ENCODE results near the gene AGRN.
"Not testable (repeated sequence)": the region's sequence is repeated elsewhere in the genome, so short reads cannot be mapped to it uniquely, and the experiment has no call there.

Gene AGRN

DNA sequence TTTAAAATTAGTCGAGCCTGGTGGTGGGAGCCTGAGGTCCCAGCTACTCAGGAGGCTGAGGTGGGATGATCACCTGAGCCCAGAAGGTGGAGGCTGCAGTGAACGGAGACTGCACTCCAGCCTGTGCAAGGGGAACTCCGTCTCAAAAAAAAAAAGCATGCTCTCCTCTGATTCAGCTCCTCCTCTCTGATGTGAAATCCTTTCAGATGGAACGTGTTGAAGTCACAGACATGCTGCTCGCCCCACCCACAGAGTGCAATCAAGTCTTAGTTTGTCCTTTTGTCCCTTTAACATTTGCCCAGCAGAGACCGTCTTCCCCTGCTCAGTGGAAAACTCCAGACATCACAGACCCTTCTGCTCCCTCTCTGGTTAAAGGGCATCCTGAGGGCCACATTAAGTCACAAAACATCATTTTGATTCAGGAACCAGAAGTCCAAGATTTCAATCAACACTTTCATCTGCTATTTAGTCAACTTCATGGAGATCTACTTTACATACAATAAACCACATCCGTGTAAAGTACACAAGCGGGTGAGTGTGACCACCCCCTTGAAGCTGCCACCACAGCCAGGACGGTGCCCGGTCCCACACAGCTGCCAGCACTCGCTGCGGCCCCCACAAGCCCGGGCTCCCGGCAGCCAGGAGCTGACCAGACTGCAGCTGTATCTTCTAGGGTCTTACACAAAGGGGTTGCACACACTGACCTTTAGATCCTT is 73.1 kb downstream of the AGRN start:
- H3K27me3 ChIP-seq (replicated peaks; ENCODE audit: control insufficient read depth, insufficient read depth, low read length), result no peaks in the 10 kb centered on the region
- no peak for DNase-seq (ENCODE audit: extremely low read depth, insufficient read length)
- H3K4me3 ChIP-seq (replicated peaks; ENCODE audit: low read depth, low read length), result no peak overlapping the region
- H3K36me3 ChIP-seq (ENCODE audit: control insufficient read depth, insufficient read depth, low read length), result 0 out of 2 replicates have a peak, but pooled peaks cover 2% of the 10 kb centered on the region
- TF ChIP-seq, protein P1, sequence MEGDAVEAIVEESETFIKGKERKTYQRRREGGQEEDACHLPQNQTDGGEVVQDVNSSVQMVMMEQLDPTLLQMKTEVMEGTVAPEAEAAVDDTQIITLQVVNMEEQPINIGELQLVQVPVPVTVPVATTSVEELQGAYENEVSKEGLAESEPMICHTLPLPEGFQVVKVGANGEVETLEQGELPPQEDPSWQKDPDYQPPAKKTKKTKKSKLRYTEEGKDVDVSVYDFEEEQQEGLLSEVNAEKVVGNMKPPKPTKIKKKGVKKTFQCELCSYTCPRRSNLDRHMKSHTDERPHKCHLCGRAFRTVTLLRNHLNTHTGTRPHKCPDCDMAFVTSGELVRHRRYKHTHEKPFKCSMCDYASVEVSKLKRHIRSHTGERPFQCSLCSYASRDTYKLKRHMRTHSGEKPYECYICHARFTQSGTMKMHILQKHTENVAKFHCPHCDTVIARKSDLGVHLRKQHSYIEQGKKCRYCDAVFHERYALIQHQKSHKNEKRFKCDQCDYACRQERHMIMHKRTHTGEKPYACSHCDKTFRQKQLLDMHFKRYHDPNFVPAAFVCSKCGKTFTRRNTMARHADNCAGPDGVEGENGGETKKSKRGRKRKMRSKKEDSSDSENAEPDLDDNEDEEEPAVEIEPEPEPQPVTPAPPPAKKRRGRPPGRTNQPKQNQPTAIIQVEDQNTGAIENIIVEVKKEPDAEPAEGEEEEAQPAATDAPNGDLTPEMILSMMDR (IDR thresholded peaks at IDR 0.05; ENCODE audit: insufficient read depth, low read length, poor library complexity, severe bottlenecking), result no peak

DNA sequence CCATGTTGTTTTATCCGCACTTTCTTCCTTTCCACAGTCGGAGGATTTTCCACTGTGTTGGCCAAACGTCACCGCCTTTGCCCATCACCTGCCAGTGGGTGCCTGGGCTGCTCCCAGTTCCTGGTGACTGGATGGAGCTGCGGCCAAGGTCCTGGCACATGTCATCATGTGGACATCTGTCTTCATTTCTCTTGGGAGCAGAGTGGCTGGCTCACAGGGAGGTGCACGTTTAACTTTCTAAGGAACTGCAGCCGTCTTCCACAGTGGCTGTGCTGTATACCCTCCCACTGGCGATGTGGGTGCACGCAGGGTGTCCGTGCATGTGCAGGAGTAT is 73.7 kb downstream of the AGRN start:
- H3K27me3 ChIP-seq (replicated peaks; ENCODE audit: control insufficient read depth, insufficient read depth, low read length), result no peaks in the 10 kb centered on the region
- TF ChIP-seq, protein P1 (IDR thresholded peaks at IDR 0.05; ENCODE audit: insufficient read depth, low read length, poor library complexity, severe bottlenecking), result no peak
- H3K36me3 ChIP-seq (ENCODE audit: control insufficient read depth, insufficient read depth, low read length), result 0 out of 2 replicates have a peak, but pooled peaks cover 2% of the 10 kb centered on the region
- DNase-seq (ENCODE audit: extremely low read depth, insufficient read length), result no peak
- no peak overlapping the region for H3K4me3 ChIP-seq (replicated peaks; ENCODE audit: low read depth, low read length)

DNA sequence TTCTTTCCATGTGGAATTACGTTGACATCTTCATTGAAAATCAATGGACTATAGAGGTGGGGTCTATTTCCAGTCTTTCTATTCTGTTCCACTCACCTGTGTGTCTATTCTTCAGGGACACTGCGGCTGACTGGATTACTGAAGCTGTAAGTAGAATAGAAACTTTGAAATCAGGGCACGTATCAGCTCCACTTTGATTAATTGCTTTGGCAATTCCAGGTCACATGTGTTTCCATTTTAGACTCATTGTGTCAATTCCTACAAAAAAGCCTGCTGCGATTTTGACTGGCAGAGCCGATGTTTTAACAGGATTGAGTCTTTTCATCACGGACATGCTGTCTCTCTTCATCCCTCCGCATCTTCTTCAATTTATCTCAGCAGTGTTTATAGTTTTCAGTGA is 75.1 kb downstream of the AGRN start:
- H3K27me3 ChIP-seq (replicated peaks; ENCODE audit: control insufficient read depth, insufficient read depth, low read length), result no peaks in the 10 kb centered on the region
- 0 out of 2 replicates have a peak, but pooled peaks cover 2% of the 10 kb centered on the region for H3K36me3 ChIP-seq (ENCODE audit: control insufficient read depth, insufficient read depth, low read length)
- TF ChIP-seq, protein P1 (IDR thresholded peaks at IDR 0.05; ENCODE audit: insufficient read depth, low read length, poor library complexity, severe bottlenecking), result no peak
- DNase-seq (ENCODE audit: extremely low read depth, insufficient read length), result no peak
- no peak overlapping the region for H3K4me3 ChIP-seq (replicated peaks; ENCODE audit: low read depth, low read length)

DNA sequence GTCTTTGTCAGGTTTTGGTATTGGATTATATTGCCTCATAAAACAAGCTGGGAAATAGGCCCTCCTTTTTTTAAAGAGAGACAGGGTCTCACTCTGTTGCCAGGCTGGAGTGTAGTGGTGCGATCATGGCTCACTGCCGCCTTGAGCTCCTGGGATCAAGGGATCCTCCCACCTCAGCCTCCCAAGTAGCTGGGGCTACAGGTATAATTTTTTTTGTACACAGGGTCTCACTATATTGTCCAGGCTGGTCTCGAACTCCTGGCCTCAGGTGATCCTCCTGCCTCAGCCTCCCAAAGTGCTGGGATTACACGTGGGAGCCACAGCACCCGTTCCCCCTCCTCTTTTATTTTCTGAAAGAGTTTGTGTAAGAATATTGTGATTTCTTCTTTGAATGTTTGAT is 76.2 kb downstream of the AGRN start:
- DNase-seq (ENCODE audit: extremely low read depth, insufficient read length), result not testable (repeated sequence)

DNA sequence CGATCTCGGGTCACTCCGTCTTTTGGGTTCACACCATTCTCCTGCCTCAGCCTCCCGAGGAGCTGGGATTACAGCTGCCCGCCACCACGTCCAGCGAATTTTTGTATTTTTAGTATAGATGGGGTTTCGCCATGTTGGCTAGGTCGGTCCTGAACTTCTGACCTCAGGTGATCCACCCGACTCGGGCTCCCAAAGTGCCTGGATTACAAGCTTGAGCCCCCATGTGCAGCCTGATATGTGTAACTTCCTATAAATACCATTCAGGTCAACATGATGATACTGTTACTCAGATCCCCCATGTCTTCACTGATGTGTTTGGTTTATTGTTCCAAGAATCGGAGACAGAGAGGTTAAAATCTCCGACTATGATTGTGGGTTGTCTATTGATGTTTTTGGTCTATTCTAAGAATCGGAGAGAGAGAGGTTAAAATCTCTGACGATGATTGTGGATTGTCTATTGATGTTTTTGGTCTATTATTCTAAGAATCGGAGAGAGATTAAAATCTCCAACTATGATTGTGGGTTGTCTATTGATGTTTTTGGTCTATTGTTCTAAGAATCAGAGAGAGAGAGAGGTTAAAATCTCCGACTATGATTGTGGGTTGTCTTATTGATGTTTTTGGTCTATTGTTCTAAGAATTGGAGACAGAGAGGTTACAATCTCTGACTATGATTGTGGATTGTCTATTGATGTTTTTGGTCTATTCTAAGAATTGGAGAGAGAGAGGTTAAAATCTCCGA is 78.9 kb downstream of the AGRN start:
- Histone ChIP-seq H3K36me3 (ENCODE audit: control insufficient read depth, insufficient read depth, low read length) (no peaks in the 10 kb centered on the region), H3K27me3 (replicated peaks; ENCODE audit: control insufficient read depth, insufficient read depth, low read length) (no peaks in the 10 kb centered on the region), H3K4me3 (replicated peaks; ENCODE audit: low read depth, low read length) (no peak overlapping the region)
- DNase-seq (ENCODE audit: extremely low read depth, insufficient read length), result no peak
- TF ChIP-seq, protein P1 (IDR thresholded peaks at IDR 0.05; ENCODE audit: insufficient read depth, low read length, poor library complexity, severe bottlenecking), result no peak

More for the DNA sequence above, 76.2 kb downstream of the AGRN start:
- not testable (repeated sequence) for H3K4me3 ChIP-seq (replicated peaks; ENCODE audit: low read depth, low read length); H3K36me3 ChIP-seq (ENCODE audit: control insufficient read depth, insufficient read depth, low read length); H3K27me3 ChIP-seq (replicated peaks; ENCODE audit: control insufficient read depth, insufficient read depth, low read length)

DNA sequence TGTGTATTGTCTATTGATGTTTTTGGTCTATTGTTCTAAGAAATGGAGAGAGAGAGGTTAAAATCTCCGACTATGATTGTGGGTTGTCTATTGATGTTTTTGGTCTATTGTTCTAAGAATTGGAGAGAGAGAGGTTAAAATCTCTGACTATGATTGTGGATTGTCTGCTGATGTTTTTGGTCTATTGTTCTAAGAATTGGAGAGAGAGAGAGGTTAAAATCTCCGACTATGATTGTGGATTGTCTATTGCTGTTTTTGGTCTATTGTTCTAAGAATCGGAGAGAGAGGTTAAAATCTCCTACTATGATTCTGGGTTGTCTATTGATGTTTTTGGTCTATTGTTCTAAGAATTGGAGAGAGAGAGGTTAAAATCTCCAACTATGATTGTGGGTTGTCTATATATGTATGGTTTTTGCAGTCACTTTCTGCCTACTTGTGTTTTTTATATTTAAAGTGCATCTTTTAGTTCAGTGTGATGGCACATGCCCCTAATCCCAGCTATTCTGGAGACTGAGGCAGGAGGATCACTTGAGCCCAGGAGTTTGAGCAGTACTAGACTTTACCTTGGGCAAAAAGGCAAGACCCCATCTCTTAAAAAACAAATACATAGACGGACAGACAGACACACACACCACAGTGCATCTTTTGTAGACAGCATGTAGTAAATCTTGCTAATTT is 79.7 kb downstream of the AGRN start:
- no peak overlapping the region for H3K4me3 ChIP-seq (replicated peaks; ENCODE audit: low read depth, low read length)
- H3K36me3 ChIP-seq (ENCODE audit: control insufficient read depth, insufficient read depth, low read length), result no peaks in the 10 kb centered on the region; the same call in 1 of the 2 replicates
- TF ChIP-seq, protein P1 (IDR thresholded peaks at IDR 0.05; ENCODE audit: insufficient read depth, low read length, poor library complexity, severe bottlenecking), result no peak
- no peaks in the 10 kb centered on the region for H3K27me3 ChIP-seq (replicated peaks; ENCODE audit: control insufficient read depth, insufficient read depth, low read length)
- DNase-seq (ENCODE audit: extremely low read depth, insufficient read length), result no peak

Data from GM06990 (cell line).